SK-N-MC (cell line): Measurements from ENCODE around the gene NYAP1.
"Not testable (repeated sequence)": the region's sequence is repeated elsewhere in the genome, so short reads cannot be mapped to it uniquely, and the experiment has no call there.

ENCODE experiments used
- DNase-seq: peaks from one replicate; pipeline ENCODE4 v3.0.0-alpha.2; 2011; ENCODE audit warnings: low read depth, low spot score
- H3K27ac ChIP-seq: fragments of 200-600 bp; sonication (generic); 2 replicates; pipeline ENCODE4 v1.5.1; 2016; ENCODE audit warnings: mixed run types
- H3K36me3 ChIP-seq: fragments of 200-600 bp; sonication (generic); 2 replicates; pipeline ENCODE4 v1.6.1; 2017; ENCODE audit warnings: antibody characterized with exemption, low read length, mixed read lengths; ENCODE audit not compliant: insufficient read depth
- H3K4me3 ChIP-seq: fragments of 200-600 bp; sonication (generic); 2 replicates; pipeline ENCODE4 v1.5.1; 2016
- H3K9ac ChIP-seq: fragments of 200-600 bp; sonication (generic); 2 replicates; pipeline ENCODE4 v1.8.0; 2017; ENCODE audit warnings: mixed run types, mixed read lengths; ENCODE audit not compliant: insufficient read length
- H3K9me3 ChIP-seq: fragments of 200-600 bp; sonication (generic); 2 replicates; pipeline ENCODE4 v1.6.1; 2017; ENCODE audit warnings: low read depth, mild to moderate bottlenecking, antibody characterized with exemption, low read length, moderate library complexity, mixed read lengths
- EZH2 ChIP-seq: fragments of 200-600 bp; sonication (generic); IDR thresholded peaks from one replicate; pipeline ENCODE4 v1.6.1; 2017; ENCODE audit warnings: antibody characterized with exemption
- FOXP2 ChIP-seq: optimal IDR thresholded peaks from 2 replicates; pipeline ENCODE3; 2011; ENCODE audit warnings: mild to moderate bottlenecking, moderate library complexity; ENCODE audit not compliant: insufficient read depth; ENCODE audit errors: extremely low read length, control extremely low read depth
- POLR2AphosphoS5 ChIP-seq: IDR thresholded peaks from 2 replicates; pipeline ENCODE4 v1.6.1; 2012; ENCODE audit warnings: mild to moderate bottlenecking, low read depth, low read length, borderline replicate concordance

NYAP1 gene

GRCh38 chr7:100532165-100533022, 48.7 kb downstream of the NYAP1 start:
- no peak overlapping the region for H3K9ac ChIP-seq

DNA sequence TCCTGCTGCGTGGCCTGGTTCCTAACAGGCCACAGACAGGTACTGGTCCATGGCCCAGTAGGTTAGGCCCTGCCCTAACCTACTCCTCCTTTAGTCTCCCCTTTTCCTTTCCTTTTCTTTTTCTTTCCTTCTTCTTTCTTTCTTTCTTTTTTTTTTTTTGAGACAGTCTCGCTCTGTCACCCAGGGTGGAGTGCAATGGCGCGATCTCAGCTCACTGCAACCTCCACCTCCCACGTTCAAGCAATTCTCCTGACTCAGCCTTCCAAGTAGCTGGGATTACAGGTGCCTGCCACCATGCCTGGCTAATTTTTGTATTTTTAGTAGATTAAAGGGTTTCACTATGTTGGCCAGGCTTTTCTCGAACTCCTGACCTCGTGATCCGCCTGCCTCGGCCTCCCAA, 52.3 kb downstream of the NYAP1 start:
- not testable (repeated sequence) for H3K27ac ChIP-seq

More at GRCh38 chr7:100532165-100533022, 48.7 kb downstream of the NYAP1 start:
- no peak overlapping the region for H3K4me3 ChIP-seq
- H3K9me3 ChIP-seq, result no peaks in the 10 kb centered on the region
- no peak for TF ChIP-seq POLR2AphosphoS5
- no peak for TF ChIP-seq FOXP2
- no peak for TF ChIP-seq EZH2
- DNase-seq, result no peak
- no peak overlapping the region for H3K27ac ChIP-seq
- H3K36me3 ChIP-seq, result no peaks in the 10 kb centered on the region

GRCh38 chr7:100536695-100537094, 53.0 kb downstream of the NYAP1 start:
- H3K36me3 ChIP-seq, H3K4me3 ChIP-seq, DNase-seq, H3K27ac ChIP-seq, H3K9me3 ChIP-seq, H3K9ac ChIP-seq: not testable (repeated sequence)

More for the DNA sequence above, 52.3 kb downstream of the NYAP1 start:
- H3K9ac ChIP-seq, H3K9me3 ChIP-seq, H3K4me3 ChIP-seq, DNase-seq, H3K36me3 ChIP-seq: not testable (repeated sequence)

DNA sequence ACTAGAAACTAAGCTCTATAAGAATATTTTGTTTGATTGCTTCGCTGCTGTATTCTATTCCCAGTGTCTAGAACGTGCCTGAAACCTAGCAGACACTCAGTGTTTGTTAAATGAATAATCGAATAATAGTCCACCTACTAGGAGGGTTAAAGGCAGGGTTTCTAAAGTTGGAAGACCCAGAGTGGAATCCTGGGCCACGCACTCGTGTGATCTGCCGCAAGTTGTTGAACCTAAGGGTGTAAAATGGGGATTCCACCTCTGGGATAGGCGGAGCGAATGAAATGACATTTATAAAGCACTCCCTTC, 54.6 kb downstream of the NYAP1 start:
- peak overlapping the region; percentile 82 for H3K4me3 ChIP-seq
- H3K36me3 ChIP-seq, result no peaks in the 10 kb centered on the region
- TF ChIP-seq FOXP2, result no peak
- TF ChIP-seq EZH2, result no peak
- no peak for TF ChIP-seq POLR2AphosphoS5
- H3K9me3 ChIP-seq, result no peaks in the 10 kb centered on the region
- DNase-seq, result no peak
- H3K9ac ChIP-seq, result peak overlapping the region; percentile 64
- peak overlapping the region; percentile 51; the same call in 1 of the 2 replicates for H3K27ac ChIP-seq

GRCh38 chr7:100538654-100539435, 55.1 kb downstream of the NYAP1 start, which contains the start of gene AGFG2:
Gene AGFG2 (plus strand): TSS chr7:100539203. CDS start chr7:100539347, 144 bp downstream.
- no peaks in the 10 kb centered on the region for H3K9me3 ChIP-seq
- H3K27ac ChIP-seq, result peak within 1 kb of the TSS; percentile 51; the same call in 1 of the 2 replicates
- H3K9ac ChIP-seq, result peak within 1 kb of the TSS; percentile 64
- peak within 1 kb of the TSS; percentile 86 for H3K4me3 ChIP-seq
- peak; percentile 66 for TF ChIP-seq FOXP2
- peak; percentile 31 for TF ChIP-seq POLR2AphosphoS5
- no peak for TF ChIP-seq EZH2
- H3K36me3 ChIP-seq, result no peaks in the 10 kb centered on the region
- DNase-seq, result peak; percentile 94

- Histone ChIP-seq H3K9me3 (no peaks in the 10 kb centered on the region), H3K27ac (no peak overlapping the region), H3K9ac (peak overlapping the region; percentile 48), H3K4me3 (peak overlapping the region; percentile 86), H3K36me3 (no peaks in the 10 kb centered on the region)
- TF ChIP-seq FOXP2 (no peak), EZH2 (no peak), POLR2AphosphoS5 (no peak)
- DNase-seq, result no peak
Observed at GRCh38 chr7:100539436-100540006, 55.8 kb downstream of the NYAP1 start.

- Histone ChIP-seq H3K27ac (no peak overlapping the region), H3K4me3 (peak overlapping the region; percentile 86), H3K9me3 (no peaks in the 10 kb centered on the region), H3K9ac (no peak overlapping the region), H3K36me3 (no peaks in the 10 kb centered on the region)
- TF ChIP-seq EZH2 (no peak), POLR2AphosphoS5 (no peak)
- DNase-seq, result no peak
Observed at GRCh38 chr7:100540073-100540723, 56.5 kb downstream of the NYAP1 start.

DNA sequence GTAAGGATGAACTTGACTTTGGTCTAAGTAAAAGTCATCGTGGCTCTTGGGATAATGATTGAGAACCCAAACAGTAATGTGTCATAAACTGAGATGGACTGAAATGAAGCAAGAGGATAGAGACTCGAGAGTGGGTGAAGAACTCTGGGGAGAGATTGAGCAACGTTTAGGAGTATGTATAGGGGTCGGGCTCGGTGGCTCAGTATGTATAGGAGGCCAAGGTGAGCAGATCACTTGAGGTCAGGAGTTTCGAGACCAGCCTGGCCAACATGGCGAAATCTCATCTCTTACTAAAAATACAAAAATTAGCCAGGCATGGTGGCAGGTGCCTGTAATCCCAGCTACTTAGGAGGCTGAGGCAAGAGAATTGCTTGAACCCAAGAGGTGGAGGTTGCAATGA, 57.6 kb downstream of the NYAP1 start:
- not testable (repeated sequence) for H3K36me3 ChIP-seq, H3K27ac ChIP-seq, H3K4me3 ChIP-seq, H3K9me3 ChIP-seq, H3K9ac ChIP-seq, DNase-seq

- TF ChIP-seq POLR2AphosphoS5 (no peak), FOXP2 (no peak), EZH2 (no peak)
- Histone ChIP-seq H3K4me3 (no peak overlapping the region), H3K36me3 (no peaks in the 10 kb centered on the region), H3K9me3 (no peaks in the 10 kb centered on the region), H3K27ac (no peak overlapping the region), H3K9ac (no peak overlapping the region)
- DNase-seq, result no peak
Observed at GRCh38 chr7:100543586-100543985, 59.9 kb downstream of the NYAP1 start.
